GM12891 (cell line): ENCODE results near the gene LYPD4.

Source experiments
- POLR2A ChIP-seq: IDR thresholded peaks from 2 replicates; pipeline ENCODE4 v1.6.1; 2011; ENCODE audit warnings: low read depth, low read length, control low read depth
- POLR2AphosphoS5 ChIP-seq: IDR thresholded peaks from 2 replicates; pipeline ENCODE4 v1.6.1; 2011; ENCODE audit warnings: low read depth, low read length, control low read depth
- TAF1 ChIP-seq: IDR thresholded peaks from 2 replicates; pipeline ENCODE4 v1.6.1; 2011; ENCODE audit warnings: low read depth, low read length, control low read depth

DNA sequence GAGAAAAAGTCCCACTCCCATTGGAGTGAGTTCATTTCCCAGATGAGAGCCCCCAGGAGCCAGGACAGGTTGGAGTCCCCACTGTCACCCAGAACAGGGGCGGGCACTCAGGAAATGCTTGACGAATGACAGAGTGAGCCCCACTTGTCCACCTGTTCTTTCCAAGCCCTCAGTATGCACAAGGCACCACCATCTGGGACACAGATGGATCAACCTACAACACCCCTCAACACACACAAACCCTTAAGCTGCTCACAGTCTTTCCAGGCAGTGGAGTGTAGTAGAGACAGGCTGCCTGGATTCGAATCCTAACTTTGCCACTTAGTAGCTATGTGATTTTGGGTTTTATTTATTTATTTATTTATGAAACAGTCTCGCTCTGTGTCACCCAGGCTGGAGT is 46.5 kb upstream of the LYPD4 start:
- TF ChIP-seq TAF1 = no peak
- no peak for TF ChIP-seq POLR2A
- no peak for TF ChIP-seq POLR2AphosphoS5
